Measurements from ENCODE around the gene PDLIM5.
"Not testable (repeated sequence)": the region's sequence is repeated elsewhere in the genome, so short reads cannot be mapped to it uniquely, and the experiment has no call there.

Gene PDLIM5, protein sequence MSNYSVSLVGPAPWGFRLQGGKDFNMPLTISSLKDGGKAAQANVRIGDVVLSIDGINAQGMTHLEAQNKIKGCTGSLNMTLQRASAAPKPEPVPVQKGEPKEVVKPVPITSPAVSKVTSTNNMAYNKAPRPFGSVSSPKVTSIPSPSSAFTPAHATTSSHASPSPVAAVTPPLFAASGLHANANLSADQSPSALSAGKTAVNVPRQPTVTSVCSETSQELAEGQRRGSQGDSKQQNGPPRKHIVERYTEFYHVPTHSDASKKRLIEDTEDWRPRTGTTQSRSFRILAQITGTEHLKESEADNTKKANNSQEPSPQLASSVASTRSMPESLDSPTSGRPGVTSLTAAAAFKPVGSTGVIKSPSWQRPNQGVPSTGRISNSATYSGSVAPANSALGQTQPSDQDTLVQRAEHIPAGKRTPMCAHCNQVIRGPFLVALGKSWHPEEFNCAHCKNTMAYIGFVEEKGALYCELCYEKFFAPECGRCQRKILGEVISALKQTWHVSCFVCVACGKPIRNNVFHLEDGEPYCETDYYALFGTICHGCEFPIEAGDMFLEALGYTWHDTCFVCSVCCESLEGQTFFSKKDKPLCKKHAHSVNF

GRCh38 chr4:94451695-94452475 lies at the start of gene PDLIM5:
TSS of gene PDLIM5 (plus strand) at chr4:94451942. CDS start at chr4:94455289, 3,347 bp downstream.
- peak; percentile 90 for DNase-seq (ENCODE audit: low read depth)

- DNase-seq (ENCODE audit: low read depth) = not testable (repeated sequence)
Measured at GRCh38 chr4:94402439-94402838, 49.3 kb upstream of the PDLIM5 start.

GRCh38 chr4:94403751-94404150 lies 48.0 kb upstream of the PDLIM5 start:
- DNase-seq (ENCODE audit: low read depth) = no peak

GRCh38 chr4:94406668-94407437 lies 44.9 kb upstream of the PDLIM5 start:
- DNase-seq (ENCODE audit: low read depth) = peak; percentile 84

GRCh38 chr4:94407846-94408245 lies 43.9 kb upstream of the PDLIM5 start:
- no peak for DNase-seq (ENCODE audit: low read depth)

DNA sequence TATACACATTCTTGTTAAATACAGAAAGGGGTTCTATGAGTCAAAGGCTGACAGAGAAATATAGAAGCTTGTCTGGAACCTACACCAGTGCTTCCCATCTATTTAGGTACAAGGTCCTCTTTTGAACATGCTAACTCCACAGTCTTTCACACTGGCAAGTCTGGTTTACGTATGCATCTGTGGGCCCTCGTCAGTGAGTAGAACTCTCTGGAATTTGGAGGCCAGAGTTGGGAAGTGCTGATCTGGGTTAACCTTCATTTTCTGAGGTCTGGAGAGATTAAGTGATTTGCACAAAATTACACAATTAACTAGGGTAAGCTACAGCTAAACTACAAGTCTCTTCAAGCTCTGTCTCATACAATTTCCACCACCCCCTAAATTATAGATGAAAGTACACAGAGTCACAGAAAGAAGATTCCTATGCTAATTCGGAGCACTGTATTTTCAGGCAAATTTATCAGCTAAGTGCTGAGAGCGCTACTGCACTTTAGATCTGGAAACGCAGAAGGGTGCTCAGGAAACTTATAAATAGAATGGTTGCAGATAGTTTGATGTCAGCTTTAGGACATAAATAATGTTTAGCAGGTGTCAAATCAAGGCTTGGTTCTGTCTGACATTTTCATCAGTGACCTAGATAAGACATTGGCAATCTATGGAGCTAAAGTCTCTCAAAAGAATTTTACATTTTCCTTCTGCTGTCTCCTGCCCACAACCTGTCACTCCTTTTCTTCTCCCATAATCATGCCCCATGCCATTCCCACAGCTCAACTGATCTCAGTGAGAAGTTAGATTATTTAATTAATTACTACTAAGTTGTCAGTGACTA lies 43.0 kb upstream of the PDLIM5 start:
- DNase-seq (ENCODE audit: low read depth) = peak; percentile 10

GRCh38 chr4:94409375-94409679 lies 42.4 kb upstream of the PDLIM5 start:
- no peak for DNase-seq (ENCODE audit: low read depth)

DNA sequence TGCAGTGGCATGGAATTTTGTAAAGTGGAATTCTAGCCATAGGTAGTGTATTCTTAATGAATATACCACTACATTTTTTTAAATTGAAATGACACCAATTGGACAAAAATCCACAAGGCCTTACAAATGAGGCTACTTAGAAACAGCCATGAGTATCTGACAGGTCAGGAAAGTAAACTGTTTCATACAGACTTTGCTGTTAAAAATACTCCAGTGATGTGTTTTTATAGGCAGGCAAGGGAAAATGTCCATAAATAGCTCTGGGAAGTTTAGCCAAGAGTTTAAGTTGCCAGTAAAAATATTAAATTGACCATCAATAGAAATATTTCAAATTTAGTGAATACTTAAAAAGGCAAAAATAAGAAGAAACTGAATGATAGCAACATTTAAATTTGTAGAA lies 41.8 kb upstream of the PDLIM5 start:
- no peak for DNase-seq (ENCODE audit: low read depth)

GRCh38 chr4:94410678-94411206 lies 41.0 kb upstream of the PDLIM5 start:
- no peak for DNase-seq (ENCODE audit: low read depth)

GRCh38 chr4:94411296-94411695 lies 40.4 kb upstream of the PDLIM5 start:
- no peak for DNase-seq (ENCODE audit: low read depth)

DNA sequence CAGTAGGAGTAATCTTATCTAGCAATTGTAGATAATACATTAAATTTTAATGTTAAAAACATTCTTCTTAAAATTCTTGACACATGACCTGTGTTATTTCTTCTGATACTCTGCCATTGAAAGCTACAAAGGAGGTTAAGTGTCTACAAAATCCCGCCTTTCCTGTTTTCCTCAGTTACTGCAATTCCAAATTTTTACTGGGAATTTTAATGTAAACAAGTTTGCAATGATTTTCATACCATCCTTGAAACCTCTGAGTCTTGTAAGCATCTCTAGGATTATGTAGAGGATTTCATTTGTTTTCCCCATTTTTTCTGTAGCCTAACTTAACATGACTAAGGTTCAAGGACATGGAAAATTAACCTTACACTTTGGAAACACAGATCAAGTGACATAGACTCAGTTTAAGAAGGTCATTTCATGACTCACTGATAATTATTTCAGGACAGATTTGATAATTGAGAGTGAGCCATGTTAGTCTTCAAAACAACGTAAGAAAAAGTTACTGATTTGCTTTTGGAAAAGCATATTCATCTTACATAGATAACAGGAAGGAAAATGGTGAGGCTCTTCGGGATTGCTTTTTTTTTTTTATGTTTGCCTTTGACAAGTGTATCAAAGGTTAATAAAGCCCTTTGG lies 39.6 kb upstream of the PDLIM5 start:
- no peak for DNase-seq (ENCODE audit: low read depth)

DNA sequence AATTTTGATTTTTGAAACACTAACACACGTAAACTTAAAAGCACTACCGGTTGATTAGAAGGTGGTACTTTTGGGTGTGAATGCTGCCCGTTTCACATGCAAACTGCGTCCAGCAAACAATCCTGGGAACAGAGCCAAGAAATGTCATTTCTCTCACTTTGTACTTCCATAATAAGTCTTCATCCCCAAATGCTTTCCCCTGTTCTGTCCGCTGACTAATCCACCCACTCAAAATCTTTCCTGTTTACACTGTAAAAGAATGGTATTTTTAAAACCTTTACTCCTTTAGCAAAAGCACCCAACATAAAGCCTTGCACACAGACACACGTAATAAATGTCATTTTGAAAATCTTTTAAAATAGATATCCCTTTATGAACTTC lies 39.1 kb upstream of the PDLIM5 start:
- DNase-seq (ENCODE audit: low read depth) = peak; percentile 76

DNA sequence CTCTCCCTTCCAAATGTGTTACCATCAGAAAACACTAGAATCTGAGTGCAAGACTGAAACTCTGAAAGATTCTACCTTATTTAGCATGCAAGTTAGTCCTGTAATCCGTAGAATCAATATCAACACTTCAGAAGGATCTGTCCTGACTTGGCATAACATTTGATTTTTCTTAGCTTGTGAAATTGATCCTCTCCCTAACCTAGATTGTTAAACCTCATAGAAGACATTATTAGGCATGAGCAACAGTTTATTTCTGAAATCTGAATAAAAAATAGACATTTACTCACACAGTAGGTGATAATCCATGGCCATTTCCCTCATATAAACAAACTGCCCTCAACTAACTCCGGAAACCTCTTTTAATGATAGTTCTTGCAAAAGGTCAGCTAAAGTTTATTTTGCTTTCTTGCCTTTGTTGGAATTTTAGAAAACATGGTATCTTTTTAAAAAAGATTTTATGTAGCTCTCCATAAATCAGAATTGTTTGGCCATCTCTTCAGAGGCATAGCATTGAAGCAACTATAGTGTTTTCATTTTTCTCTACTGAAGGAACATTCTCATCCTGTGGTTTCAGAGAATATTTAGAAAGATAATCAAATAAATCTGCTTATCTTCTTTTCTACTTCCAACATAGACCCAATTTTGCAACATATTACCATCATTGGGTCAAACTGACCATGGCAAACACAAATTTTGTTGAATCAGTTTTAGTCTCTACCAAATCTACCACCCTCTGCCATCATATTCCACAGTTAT lies 38.5 kb upstream of the PDLIM5 start:
- peak; percentile 5 for DNase-seq (ENCODE audit: low read depth)

GRCh38 chr4:94414907-94415306 lies 36.8 kb upstream of the PDLIM5 start:
- DNase-seq (ENCODE audit: low read depth) = no peak

DNA sequence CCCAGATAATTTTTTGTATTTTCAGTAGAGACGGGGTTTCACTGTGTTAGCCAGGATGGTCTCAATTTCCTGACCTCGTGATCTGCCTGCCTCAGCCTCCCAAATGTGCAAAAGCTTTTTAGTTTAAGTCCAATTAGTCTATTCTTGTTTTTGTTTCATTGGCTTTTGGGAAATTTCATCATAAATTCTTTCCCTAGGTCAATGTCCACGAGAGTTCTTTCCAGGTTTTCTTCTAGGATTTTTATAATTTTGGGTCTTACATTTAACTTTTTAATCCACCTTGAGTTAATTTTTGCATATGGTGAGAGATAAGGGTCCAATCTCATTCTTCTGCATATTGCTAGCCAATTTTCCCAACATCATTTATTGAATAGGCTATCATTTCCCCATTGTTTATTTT lies 36.3 kb upstream of the PDLIM5 start:
- no peak for DNase-seq (ENCODE audit: low read depth)

GRCh38 chr4:94416335-94416734 lies 35.4 kb upstream of the PDLIM5 start:
- DNase-seq (ENCODE audit: low read depth) = no peak

GRCh38 chr4:94416981-94417380 lies 34.8 kb upstream of the PDLIM5 start:
- DNase-seq (ENCODE audit: low read depth) = no peak

GRCh38 chr4:94419549-94419948 lies 32.2 kb upstream of the PDLIM5 start:
- no peak for DNase-seq (ENCODE audit: low read depth)

DNA sequence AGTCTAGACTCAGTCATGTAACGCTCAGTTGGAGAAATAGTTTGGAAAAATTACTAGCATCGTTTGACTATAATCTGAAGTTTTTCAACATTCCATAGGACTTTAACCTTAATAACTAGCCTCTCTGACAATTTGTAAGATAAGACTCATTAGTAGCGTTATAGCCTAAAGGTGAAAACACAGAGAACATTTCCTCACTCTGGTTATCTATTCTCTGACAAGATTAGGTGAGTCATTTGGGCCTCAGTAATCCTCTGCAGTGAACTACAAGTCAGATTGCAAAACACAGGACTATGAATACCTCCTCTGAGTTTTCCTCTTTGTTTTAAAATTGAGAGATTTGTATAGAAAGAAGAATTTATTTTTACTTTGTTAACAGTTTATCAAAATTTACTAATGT lies 31.8 kb upstream of the PDLIM5 start:
- DNase-seq (ENCODE audit: low read depth) = peak; percentile 62

GRCh38 chr4:94420356-94420755 lies 31.4 kb upstream of the PDLIM5 start:
- no peak for DNase-seq (ENCODE audit: low read depth)

Data from ELR (cell line).